Epithelial cell of prostate (primary cell): ENCODE data around the gene TCF4.

Experiments used
- DNase-seq: peaks from one replicate; pipeline ENCODE4 v3.0.0-alpha.2; 2011; ENCODE audit warnings: low read depth, low spot score
- H3K27ac ChIP-seq: fragments of 450-650 bp; 2 replicates; pipeline ENCODE4 v1.5.1; 2017; ENCODE audit warnings: mild to moderate bottlenecking

TCF4 gene

GRCh38 chr18:55287149-55287806 is 300.7 kb downstream of the TCF4 start:
- DNase-seq: no peak
- no peak overlapping the region for H3K27ac ChIP-seq

GRCh38 chr18:55286257-55286825 is 301.7 kb downstream of the TCF4 start:
- no peak overlapping the region for H3K27ac ChIP-seq
- DNase-seq: peak; percentile 50

- no peak overlapping the region for H3K27ac ChIP-seq
- no peak for DNase-seq
These were observed 303.4 kb downstream of the TCF4 start for GRCh38 chr18:55284614-55285013.

- DNase-seq: no peak
- no peak overlapping the region for H3K27ac ChIP-seq
These were observed 304.7 kb downstream of the TCF4 start for GRCh38 chr18:55283309-55283708.

GRCh38 chr18:55280503-55280902 is 307.5 kb downstream of the TCF4 start:
- DNase-seq: no peak
- no peak overlapping the region for H3K27ac ChIP-seq

- no peak for DNase-seq
- H3K27ac ChIP-seq: no peak overlapping the region
These were observed 312.7 kb downstream of the TCF4 start for GRCh38 chr18:55275039-55275901.

GRCh38 chr18:55272510-55273243 is 315.3 kb downstream of the TCF4 start:
- no peak for DNase-seq
- no peak overlapping the region for H3K27ac ChIP-seq

- no peak overlapping the region for H3K27ac ChIP-seq
- no peak for DNase-seq
These were observed 318.4 kb downstream of the TCF4 start for GRCh38 chr18:55269622-55270021.

GRCh38 chr18:55268628-55269275 is 319.2 kb downstream of the TCF4 start:
- H3K27ac ChIP-seq: no peak overlapping the region
- no peak for DNase-seq

GRCh38 chr18:55268151-55268601 is 319.8 kb downstream of the TCF4 start:
- H3K27ac ChIP-seq: no peak overlapping the region
- no peak for DNase-seq

- no peak for DNase-seq
- no peak overlapping the region for H3K27ac ChIP-seq
These were observed 321.0 kb downstream of the TCF4 start for GRCh38 chr18:55266981-55267380.

GRCh38 chr18:55265984-55266383 is 322.0 kb downstream of the TCF4 start:
- DNase-seq: peak; percentile 14
- no peak overlapping the region for H3K27ac ChIP-seq

- no peak for DNase-seq
- no peak overlapping the region for H3K27ac ChIP-seq
These were observed 322.8 kb downstream of the TCF4 start for GRCh38 chr18:55265130-55265675.

GRCh38 chr18:55264108-55264507 is 323.9 kb downstream of the TCF4 start:
- H3K27ac ChIP-seq: peak overlapping the region; percentile 57
- DNase-seq: no peak

GRCh38 chr18:55262021-55262560 is 325.9 kb downstream of the TCF4 start:
- H3K27ac ChIP-seq: no peak overlapping the region
- DNase-seq: no peak

GRCh38 chr18:55261253-55261652 is 326.7 kb downstream of the TCF4 start:
- no peak for DNase-seq
- H3K27ac ChIP-seq: no peak overlapping the region

- DNase-seq: no peak
- H3K27ac ChIP-seq: no peak overlapping the region
These were observed 329.9 kb downstream of the TCF4 start for GRCh38 chr18:55258088-55258487.

- no peak for DNase-seq
- H3K27ac ChIP-seq: peak overlapping the region; percentile 3
These were observed 331.1 kb downstream of the TCF4 start for GRCh38 chr18:55256929-55257289.

- no peak for DNase-seq
- peak overlapping the region; percentile 3 for H3K27ac ChIP-seq
These were observed 331.6 kb downstream of the TCF4 start for GRCh38 chr18:55256226-55256928.
